ENCODE measurements around the gene ARF1. TPM values are rescaled to one million over a fixed set of nuclear protein-coding genes. Genes with fewer than 3 reads are reported as not detected.

The ARF1 gene
- total and polyA plus RNA-seq, 10 of the 15 experiments (the other 5 are each of a cell fraction or from before 2014, with no cell fraction given): 48.4 to 508 (median 283) TPM

DNA sequence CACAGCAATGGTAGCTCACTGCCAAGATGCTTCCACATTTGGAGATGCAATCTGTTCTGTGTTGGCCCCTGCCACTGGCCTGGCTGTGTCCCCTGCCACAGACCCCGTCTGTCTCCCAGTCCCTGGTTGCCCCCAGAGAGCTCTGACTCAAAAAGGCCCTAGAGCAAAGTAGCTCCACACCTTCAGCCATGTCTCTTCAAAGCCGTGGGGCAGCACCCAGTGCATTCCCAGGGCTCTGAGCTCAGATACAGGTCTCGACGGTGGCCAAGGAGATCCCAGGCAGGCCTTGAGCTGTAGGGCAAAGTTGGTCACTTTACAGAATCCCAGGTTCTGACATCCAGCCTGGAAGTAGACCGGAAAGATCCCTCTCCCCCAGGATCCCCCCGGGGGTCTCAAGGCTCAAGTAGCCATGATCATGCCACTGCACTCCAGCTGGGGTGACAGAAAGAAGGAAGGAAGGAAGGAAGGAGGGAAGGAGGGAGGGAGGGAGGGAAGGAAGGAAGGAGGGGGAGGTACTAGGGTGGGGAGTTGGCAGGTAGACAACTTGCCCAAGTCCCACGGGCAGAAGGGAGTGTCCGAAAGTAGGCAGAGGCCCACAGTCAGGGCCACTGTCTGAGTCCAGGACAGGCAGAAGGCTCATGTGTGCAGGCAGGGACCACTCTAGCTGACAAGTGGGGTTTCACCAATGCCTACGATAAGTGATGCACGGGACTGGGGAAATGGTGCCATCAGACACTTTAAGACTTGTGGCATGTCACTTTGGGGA lies 4.8 kb upstream of the ARF1 start (continued):
- no peak for TF ChIP-seq ZBTB33 (IDR thresholded peaks at IDR 0.05)
- TF ChIP-seq PAX8 (IDR thresholded peaks at IDR 0.05): no peak
- no peak for TF ChIP-seq MEF2B (IDR thresholded peaks at IDR 0.05; ENCODE audit: partially characterized antibody, poor library complexity, severe bottlenecking)
- TF ChIP-seq FOS (IDR thresholded peaks at IDR 0.05; ENCODE audit: borderline replicate concordance, extremely low read depth, insufficient read length): no peak
- TF ChIP-seq CBFB (IDR thresholded peaks at IDR 0.05; ENCODE audit: low read depth): no peak
- no peak for TF ChIP-seq CTCF (IDR thresholded peaks at IDR 0.05 in 2 of 3, conservative IDR thresholded peaks at IDR 0.05 in 1 of 3; ENCODE audit: control insufficient read depth in 2 of 3, extremely low read depth in 1 of 3, insufficient read depth in 1 of 3, low read depth in 3 of 3, low read length in 3 of 3)

- Histone ChIP-seq H3K27me3 (replicated peaks in 1 of 2; ENCODE audit: control insufficient read depth in 2 of 2, insufficient read depth in 2 of 2, low read length in 1 of 2) (no peaks in the 10 kb centered on the region), H4K20me1 (ENCODE audit: control insufficient read depth, insufficient read depth) (peaks cover 8% of the 10 kb centered on the region), H3K79me2 (ENCODE audit: control insufficient read depth, insufficient read depth, low read length) (peaks cover 46% of the 10 kb centered on the region), H3K9ac (ENCODE audit: control insufficient read depth, insufficient read depth, low read length) (no peak overlapping the region), H3K9me3 (replicated peaks; ENCODE audit: control insufficient read depth, insufficient read depth, low read length) (no peaks in the 10 kb centered on the region), H3K4me2 (ENCODE audit: control insufficient read depth, insufficient read depth) (no peak overlapping the region), H3K4me3 (no peak overlapping the region), H3K4me1 (ENCODE audit: control insufficient read depth, insufficient read depth, low read length) (peaks cover 6% of the 10 kb centered on the region), H3K27ac (ENCODE audit: control insufficient read depth, insufficient read depth) (no peak overlapping the region), H2AFZ (ENCODE audit: control insufficient read depth, low read depth, low read length) (no peak overlapping the region), H3K36me3 (ENCODE audit: control insufficient read depth in 2 of 2, insufficient read depth in 2 of 2, low read length in 1 of 2) (no peaks in the 10 kb centered on the region)
- in situ Hi-C loops (cut with MboI): no loop called here
- no TSS peak for BruUV-seq (replicated peaks)
- ChIA-PET CTCF (no interaction called here), SMC1A (ENCODE audit: uncharacterized antibody, unreplicated experiment) (no interaction called here), RAD21 (ENCODE audit: unreplicated experiment) (no interaction called here), POLR2A (no interaction called here)
- intact Hi-C loops (cut with micrococcal nuclease; ENCODE audit: unreplicated experiment): loop anchor here (10.0 kb wide), 1 partner anchor 314 kb away; no protein-coding TSS in a partner anchor
- DNase-seq (ENCODE audit: low read depth, low spot score) (no peak), FAIRE-seq (no peak), ATAC-seq (no peak)
- 99% methylated on average over 7 of the region's 7 CpGs for WGBS (ENCODE audit: insufficient coverage, insufficient replicate concordance, low lambda C conversion rate, missing lambda C conversion rate)
- TF ChIP-seq MXI1 (IDR thresholded peaks at IDR 0.05; ENCODE audit: low read depth, low read length) (no peak), RFX5 (IDR thresholded peaks at IDR 0.05; ENCODE audit: low read depth, low read length) (no peak), MTA3 (IDR thresholded peaks at IDR 0.05; ENCODE audit: borderline replicate concordance, low read length) (no peak), STAT3 (IDR thresholded peaks at IDR 0.05; ENCODE audit: low read depth, low read length) (no peak), BCL3 (IDR thresholded peaks at IDR 0.05; ENCODE audit: borderline replicate concordance, insufficient read depth, low read depth, low read length, poor library complexity, severe bottlenecking) (no peak), EP300 (IDR thresholded peaks at IDR 0.05; ENCODE audit: borderline replicate concordance in 1 of 2, control insufficient read depth in 1 of 2, low read depth in 2 of 2, low read length in 2 of 2) (no peak), CHD1 (IDR thresholded peaks at IDR 0.05; ENCODE audit: low read depth, low read length) (no peak), ZNF24 (IDR thresholded peaks at IDR 0.05) (no peak), DPF2 (IDR thresholded peaks at IDR 0.05) (no peak), CBFB (IDR thresholded peaks at IDR 0.05; ENCODE audit: low read depth) (no peak)
Observed at GRCh38 chr1:228079013-228079412, 3.5 kb upstream of the ARF1 start.

Data from GM12878 (cell line).